Stimulated activated CD8-positive, alpha-beta memory T cell treated with anti-CD3 and anti-CD28 coated beads, Interleukin-12 subunit alpha, Interleukin-12 subunit beta, amount 100 ng/mL, for 4 hours (primary cell): ENCODE measurements around the gene KLF11.
A peak's percentile ranks its signal among the peaks of the same experiment; 100 is the strongest.

Experiments
- DNase-seq: peaks from one replicate; pipeline ENCODE4 v3.0.0-alpha.2; 2020; ENCODE audit warnings: low read depth

The KLF11 gene

GRCh38 chr2:10043256-10043905 is at the start of gene KLF11:
Gene KLF11 (plus strand): TSS chr2:10043550. CDS start chr2:10043717, 167 bp downstream.
- DNase-seq: peak; percentile 77

GRCh38 chr2:9994462-9994861 is 48.9 kb upstream of the KLF11 start:
- DNase-seq: no peak

GRCh38 chr2:9995059-9995458 is 48.3 kb upstream of the KLF11 start:
- DNase-seq: no peak

- no peak for DNase-seq
These were observed 47.0 kb upstream of the KLF11 start for GRCh38 chr2:9996321-9996720.

- no peak for DNase-seq
These were observed 45.4 kb upstream of the KLF11 start for GRCh38 chr2:9997936-9998335.

GRCh38 chr2:9998916-9999654 is 44.3 kb upstream of the KLF11 start:
- no peak for DNase-seq

- no peak for DNase-seq
These were observed 43.7 kb upstream of the KLF11 start for GRCh38 chr2:9999693-10000092.

GRCh38 chr2:10000541-10000940 is 42.8 kb upstream of the KLF11 start:
- DNase-seq: no peak

- no peak for DNase-seq
These were observed 41.8 kb upstream of the KLF11 start for GRCh38 chr2:10001586-10001985.

- no peak for DNase-seq
These were observed 41.2 kb upstream of the KLF11 start for GRCh38 chr2:10002109-10002508.

- DNase-seq: no peak
These were observed 40.7 kb upstream of the KLF11 start for GRCh38 chr2:10002681-10003080.

- no peak for DNase-seq
These were observed 39.9 kb upstream of the KLF11 start for GRCh38 chr2:10003206-10004125.

GRCh38 chr2:10004401-10004800 is 38.9 kb upstream of the KLF11 start:
- no peak for DNase-seq

GRCh38 chr2:10004836-10005235 is 38.5 kb upstream of the KLF11 start:
- DNase-seq: no peak

GRCh38 chr2:10005461-10006235 is 37.7 kb upstream of the KLF11 start:
- no peak for DNase-seq

GRCh38 chr2:10006236-10007161 is 36.9 kb upstream of the KLF11 start:
- DNase-seq: no peak

- no peak for DNase-seq
These were observed 35.9 kb upstream of the KLF11 start for GRCh38 chr2:10007435-10007834.

- DNase-seq: no peak
These were observed 35.2 kb upstream of the KLF11 start for GRCh38 chr2:10007921-10008808.

- no peak for DNase-seq
These were observed 34.6 kb upstream of the KLF11 start for GRCh38 chr2:10008809-10009176.
